GM19025 (cell line): Measurements from ENCODE around the gene WFIKKN1.

ENCODE experiments used
- ATAC-seq: cut with Tn5 transposase; IDR thresholded peaks from one replicate; pipeline ENCODE4 v1.9.1; 2021; ENCODE audit warnings: mild to moderate bottlenecking, low read depth, moderate library complexity; ENCODE audit not compliant: unreplicated experiment

WFIKKN1 gene

DNA sequence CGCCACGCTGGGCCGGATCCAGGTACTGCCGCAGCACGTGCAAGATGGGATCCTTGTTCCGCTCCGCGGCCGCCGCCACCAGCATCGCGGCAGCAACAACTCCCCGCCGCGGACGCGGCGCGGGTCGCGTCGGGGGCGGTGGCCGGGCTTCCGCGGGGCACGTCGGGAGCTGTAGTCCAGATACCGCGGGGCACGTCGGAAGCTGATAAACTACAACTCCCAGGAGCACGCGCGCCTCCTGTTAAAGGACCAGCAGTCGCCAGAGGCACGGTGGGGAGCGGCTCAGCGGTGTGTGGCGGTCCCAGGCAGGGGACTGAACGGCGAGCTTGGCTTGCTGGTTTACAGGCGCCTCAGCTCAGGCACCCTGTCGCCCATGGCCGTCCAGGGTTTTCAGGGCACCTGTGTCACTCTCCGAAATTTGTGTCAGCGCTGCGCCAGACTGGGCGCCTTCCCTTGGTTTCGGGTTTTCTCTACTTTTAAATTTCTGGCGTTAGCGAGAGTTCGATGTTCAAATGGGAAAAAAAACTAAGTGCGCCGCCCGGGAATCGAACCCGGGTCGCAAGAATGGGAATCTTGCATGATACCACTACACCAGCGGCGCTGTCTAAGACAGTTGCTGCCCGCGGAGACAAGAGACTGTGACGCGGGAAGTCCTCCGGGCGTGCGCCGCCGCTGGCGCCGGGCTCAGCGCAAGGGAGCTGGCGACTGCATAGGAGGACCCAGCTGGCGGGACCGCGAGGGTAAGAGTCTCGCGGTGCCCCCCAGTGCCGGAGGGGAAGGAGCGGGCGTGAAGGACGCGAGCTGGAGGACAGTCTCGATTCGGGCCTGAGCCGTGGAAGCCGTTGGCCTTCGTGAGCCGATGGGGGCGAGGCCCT, 5.7 kb downstream of the WFIKKN1 start, which contains the start of gene METTL26:
Gene METTL26, minus strand, starts transcription at position 100 of the 875 bp plus-strand sequence. Its CDS starts 15 bp downstream, at position 85.
- peak; percentile 72 for ATAC-seq

GRCh38 chr16:637081-638018, 6.6 kb downstream of the WFIKKN1 start:
- no peak for ATAC-seq

GRCh38 chr16:638034-638543, 7.3 kb downstream of the WFIKKN1 start:
- no peak for ATAC-seq

DNA sequence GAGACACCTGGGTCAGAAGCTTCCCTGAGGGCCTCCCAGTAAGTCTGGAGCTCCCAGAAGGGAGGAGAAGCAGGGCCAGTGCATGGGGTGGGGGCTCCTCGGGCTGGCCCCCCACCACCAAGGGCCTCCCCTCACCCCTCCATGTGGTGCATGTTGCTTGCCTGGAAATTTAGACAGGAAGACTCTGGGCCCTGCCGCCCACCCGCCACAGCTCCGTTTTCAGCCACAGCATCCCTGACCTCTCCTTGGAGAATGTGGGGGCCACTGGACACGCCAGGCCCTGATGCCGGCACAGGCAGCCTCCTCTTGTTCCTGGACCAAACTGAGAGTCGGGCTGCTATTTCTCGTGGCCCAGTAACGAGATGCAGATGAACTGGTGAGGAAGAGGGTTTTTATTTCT, 8.1 kb downstream of the WFIKKN1 start:
- ATAC-seq = no peak

DNA sequence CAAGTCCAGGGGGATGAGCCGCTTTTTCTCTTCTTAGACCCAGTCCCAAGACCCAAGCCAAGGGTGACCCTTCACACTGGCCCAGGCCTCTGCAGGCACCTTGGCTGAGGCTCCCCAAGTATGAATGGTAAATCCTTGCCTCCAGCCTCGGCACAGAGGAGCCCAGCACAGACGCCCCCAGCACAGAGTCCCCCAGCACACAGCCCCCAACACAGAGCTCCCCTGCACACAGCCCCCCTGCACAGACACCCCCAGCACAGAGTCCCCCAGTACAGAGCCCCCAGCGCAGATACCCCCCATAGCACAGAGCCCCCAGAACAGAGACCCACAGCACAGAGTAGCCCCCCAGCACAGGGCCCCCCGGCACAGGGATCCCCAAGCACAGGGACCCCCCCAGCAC, 9.8 kb downstream of the WFIKKN1 start:
- no peak for ATAC-seq

DNA sequence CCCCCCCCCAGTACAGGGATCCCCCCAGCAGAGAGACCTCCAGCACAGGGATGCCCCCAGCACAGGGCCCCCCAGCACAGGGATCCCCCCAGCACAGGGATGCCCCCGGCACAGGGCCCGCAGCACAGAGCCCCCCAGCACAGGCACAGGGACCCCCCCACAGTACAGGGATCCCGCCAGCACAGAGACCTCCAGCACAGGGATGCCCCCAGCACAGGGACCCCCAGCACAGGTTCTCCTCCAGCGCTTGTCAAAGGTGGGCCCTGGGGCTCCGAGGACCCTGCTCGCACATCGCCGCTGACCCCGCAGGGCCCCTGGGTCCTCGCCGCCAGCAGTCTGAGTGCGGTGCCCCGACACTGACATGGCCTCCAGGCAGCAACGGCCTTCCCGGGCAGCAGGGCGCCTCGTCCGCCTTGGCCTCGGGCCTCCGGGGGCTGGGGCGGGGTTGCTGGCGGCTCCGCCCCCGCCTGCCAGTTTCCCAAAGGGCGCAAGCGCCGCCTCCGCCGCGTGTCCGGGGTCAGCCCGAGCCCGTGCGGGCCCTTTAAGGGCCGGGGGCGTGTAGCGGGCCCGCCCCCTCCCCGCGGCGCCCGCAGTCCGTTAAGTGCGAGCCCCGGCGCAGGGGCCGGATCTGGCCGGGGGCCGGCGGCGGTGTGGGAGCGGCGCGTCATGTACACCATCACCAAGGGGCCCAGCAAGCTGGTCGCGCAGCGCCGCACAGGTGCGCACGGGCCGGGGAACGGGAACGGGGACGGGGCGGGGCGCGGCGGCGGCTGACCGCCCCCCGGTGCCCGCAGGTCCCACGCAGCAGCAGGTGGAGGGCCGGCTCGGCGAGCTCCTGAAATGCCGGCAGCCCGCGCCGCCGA, 10.8 kb downstream of the WFIKKN1 start, which contains the start of gene MCRIP2:
Gene MCRIP2, plus strand, starts transcription at position 503 of the 863 bp plus-strand sequence. Its CDS starts 164 bp downstream, at position 667.
- ATAC-seq = peak; percentile 43

DNA sequence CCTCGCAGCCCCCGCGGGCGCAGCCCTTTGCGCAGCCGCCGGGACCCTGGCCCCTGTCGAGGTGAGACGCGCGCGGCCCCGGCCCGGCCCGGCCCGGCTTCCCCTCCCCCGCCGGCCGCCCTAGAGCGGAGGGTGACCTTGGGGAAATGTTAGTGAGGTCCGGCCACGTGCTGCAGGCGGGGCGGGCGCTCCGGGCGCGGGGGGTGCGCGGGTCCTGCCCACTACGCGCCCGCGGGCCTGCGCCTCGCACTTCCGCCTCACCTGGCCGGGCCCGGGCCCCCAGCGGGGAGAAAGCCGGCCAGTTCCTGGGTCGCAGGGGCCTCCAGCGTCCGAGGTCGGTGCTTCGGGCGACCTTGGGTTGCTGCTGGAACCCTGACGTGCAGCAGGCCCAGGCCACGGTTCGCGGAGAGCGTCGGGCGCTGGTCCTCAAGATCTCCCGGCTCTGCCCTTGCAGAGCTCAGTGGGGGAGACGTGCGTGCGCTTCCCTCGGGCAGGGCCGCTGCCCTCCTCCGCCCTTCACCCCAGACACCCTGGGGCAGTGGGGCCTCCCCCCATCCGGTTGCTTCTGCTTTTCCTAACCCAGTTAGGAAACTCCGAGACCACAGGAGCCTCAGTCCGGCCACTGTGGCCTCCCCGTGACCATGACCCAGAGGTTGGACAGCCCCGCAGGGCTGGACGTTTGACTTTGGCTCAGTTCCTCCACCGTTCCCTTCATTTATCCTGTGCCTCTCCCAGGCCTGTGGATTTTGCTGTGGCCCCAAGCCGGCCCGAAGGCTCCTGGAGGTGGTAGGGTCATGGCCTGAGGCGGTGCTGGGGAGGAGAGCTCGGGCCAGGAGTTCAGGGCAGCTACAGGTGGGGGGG, 11.6 kb downstream of the WFIKKN1 start:
- peak; percentile 44 for ATAC-seq

DNA sequence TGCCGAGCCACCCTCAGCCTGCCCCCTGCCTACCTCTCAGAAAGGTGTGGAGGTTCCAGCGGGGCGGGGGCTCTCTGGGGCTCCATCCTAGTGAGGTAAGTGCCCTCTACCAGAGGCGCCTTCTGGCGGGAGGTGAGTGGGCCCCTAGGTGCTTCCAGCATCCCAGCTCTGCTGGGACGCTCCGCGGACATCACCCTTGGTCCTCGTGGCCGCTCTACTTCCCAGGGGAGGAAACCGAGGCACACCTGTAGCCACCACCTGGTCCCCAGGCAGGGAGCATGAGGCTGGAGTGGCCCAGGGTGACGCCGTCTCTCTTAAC, 12.2 kb downstream of the WFIKKN1 start:
- ATAC-seq = no peak

DNA sequence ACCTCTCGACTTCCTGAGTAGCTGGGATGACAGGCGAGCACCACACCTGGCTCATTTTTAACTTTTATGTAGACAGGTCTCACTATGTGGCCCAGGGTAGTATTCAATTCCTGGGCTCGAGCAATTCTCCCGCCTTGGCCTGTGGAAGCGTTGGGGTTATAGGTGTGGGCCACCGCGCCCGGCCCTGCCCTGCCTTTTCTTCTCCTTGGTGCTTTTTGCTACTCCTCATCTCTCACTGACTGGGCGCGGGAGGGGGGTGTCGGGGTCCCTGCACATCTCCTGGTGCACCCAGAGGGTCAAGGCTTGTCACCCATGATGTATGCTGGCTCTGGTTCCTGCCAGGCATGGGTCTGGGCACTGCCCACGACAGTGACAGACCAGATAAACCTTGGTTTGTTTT, 13.8 kb downstream of the WFIKKN1 start:
- no peak for ATAC-seq

DNA sequence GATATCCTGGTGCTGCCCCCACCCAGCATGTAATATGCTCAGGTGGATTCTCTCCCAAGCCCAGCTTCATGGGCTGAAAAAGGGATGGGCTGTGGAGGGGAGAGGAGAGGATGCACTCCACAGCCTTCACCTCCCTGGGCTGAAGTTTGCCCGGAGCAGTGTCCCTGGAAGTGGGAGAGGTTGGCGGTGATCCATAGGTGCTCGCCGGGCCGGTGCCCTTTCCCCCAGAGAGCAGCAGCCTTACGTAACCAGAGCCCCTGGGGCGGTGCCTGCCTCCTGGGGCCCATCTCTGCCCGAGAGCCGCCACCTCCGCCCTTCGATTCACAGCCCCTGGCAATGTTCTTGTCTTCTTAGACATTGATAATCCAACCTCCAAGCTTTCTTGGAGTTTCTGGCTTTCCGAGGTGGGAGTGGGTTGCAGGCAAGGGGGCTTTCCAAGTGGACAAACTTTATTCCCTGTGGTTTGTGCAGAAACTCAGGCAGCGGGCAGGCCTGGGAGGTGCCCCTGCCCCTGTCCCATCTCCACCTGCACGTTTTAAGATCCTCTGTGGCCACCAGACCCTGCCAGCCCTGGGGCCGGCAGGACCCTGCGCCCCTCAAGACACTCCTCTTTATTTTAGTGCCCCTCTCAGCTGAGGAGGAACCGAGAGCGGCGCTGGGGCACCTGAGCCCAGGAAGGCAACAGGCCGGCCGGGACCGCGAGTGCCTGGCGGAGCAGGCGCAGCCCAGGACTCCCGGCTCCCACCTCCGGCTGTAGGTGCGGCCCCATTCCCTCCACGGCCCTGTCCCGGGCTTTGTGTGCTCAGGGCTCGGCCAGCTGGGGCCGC, 15.3 kb downstream of the WFIKKN1 start:
- ATAC-seq = no peak

GRCh38 chr16:646679-647172, 15.9 kb downstream of the WFIKKN1 start:
- no peak for ATAC-seq

- no peak for ATAC-seq
These were observed 16.6 kb downstream of the WFIKKN1 start for GRCh38 chr16:647173-647902.

- no peak for ATAC-seq
These were observed 17.4 kb downstream of the WFIKKN1 start for GRCh38 chr16:648071-648780.

DNA sequence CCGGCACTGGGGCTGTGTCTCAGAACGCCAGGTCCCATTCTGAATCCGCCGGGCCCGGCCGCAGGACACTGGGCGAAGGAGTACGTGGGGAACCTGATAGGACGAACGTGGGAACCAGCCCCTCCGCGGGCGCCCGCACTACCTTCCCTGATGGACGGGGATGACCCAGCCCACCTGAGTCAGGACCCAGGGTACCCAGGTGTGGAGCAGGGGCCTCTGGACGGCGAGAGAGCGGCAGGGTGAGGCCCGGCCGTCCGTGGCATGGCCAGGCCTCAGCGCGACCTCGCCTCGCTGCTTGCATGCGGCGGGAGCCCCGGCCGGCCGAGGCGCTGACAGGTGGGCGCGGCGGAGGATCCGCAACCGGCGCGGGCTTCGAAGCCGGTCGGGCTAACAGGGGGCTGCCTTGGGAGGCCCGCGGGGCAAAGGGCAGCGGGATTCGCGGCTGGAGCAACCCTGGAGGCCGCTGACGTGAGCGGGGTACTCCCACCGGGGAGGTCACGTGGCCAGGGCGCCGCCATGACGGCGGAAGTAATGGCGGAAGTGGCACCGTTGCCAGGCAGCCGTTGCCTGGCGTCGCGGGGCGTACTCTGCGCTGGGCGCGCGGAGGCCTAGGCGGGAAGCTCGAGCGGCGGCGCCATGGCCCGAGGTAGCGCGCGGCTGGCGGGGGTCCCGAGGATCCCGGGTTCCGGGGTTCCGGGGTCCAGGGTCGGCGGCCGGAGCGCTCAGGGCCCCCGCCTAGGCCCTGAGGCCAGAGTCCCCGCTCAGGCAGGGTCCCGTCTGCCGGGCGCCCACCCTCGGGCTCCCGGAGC, 18.2 kb downstream of the WFIKKN1 start, which contains the start of gene WDR90:
Gene WDR90, plus strand, starts transcription at position 585 of the 809 bp plus-strand sequence. Its CDS starts 52 bp downstream, at position 637.
- ATAC-seq = peak; percentile 81

DNA sequence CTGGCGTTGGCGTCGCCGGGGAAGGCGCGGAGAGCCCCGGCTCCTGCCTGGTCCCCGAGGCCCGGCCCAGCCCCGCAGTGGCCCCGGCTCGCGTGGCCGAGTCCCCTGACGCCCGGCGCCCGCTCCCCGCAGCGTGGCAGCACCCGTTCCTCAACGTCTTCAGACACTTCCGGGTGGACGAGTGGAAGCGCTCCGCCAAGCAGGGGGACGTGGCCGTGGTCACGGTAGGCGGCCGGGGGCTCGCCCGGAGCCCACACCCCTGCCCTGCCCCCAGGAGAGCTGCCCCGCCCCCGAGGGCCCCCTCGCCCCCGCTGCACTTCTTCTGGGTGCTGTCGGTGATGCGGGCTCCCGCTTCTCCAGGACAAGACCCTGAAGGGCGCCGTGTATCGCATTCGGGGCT, 18.8 kb downstream of the WFIKKN1 start:
- peak; percentile 8 for ATAC-seq

DNA sequence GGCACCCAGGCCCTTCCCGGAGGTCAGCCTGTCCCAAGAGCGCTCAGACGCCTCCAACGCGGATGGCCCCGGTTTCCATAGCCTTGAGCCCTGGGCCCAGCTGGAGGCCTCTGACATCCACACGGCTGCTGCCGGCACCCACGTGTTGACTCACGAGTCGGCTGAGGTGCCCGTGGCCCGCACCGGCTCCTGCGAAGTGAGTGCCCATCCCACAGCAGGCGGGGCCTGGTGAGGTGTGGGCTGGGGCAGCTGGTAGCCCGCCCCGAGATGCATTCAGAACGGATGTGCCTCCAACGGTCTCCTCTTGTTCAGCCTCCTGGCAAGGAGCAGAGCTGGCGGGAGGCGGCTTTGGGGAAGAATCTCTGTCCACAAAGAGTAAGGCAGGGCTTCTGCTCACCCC, 21.1 kb downstream of the WFIKKN1 start:
- ATAC-seq = no peak
